SK-N-SH (cell line): ENCODE results near the gene ZSCAN9. TPM values are rescaled to one million over a fixed set of nuclear protein-coding genes. Genes with fewer than 3 reads are reported as not detected.
A peak's percentile ranks its signal among the peaks of the same experiment; 100 is the strongest.

Experiments
- CTCF ChIA-PET: fragments of 300-600, 350-600 bp; formaldehyde crosslinking; extraction: SDS; loops from one replicate; lab custom pipeline; 2021; lab: Yijun Ruan, JAX
- POLR2A ChIA-PET: fragments of 350-600 bp; sonication (Branson Sonifier 250); formaldehyde crosslinking; extraction: SDS; loops from one replicate; lab custom pipeline; 2020; ENCODE audit warnings: antibody characterized with exemption, inconsistent platforms; lab: Yijun Ruan, JAX
- DNase-seq: peaks from one replicate; pipeline ENCODE4 v3.0.0; 2012
- H2AFZ ChIP-seq: fragments of 200-600 bp; sonication (generic); 2 replicates; pipeline ENCODE4 v1.8.1; 2016; ENCODE audit warnings: antibody characterized with exemption, mild to moderate bottlenecking, low read depth
- H3F3A ChIP-seq: fragments of 200-600 bp; sonication (generic); replicated peaks from 2 replicates; pipeline ENCODE3; 2016; ENCODE audit warnings: antibody characterized with exemption, mild to moderate bottlenecking; ENCODE audit not compliant: insufficient read depth
- H3K27ac ChIP-seq, 2 experiments: fragments of 200-500 bp in 1 of 2; fragments of 200-600 bp in 1 of 2; sonication (Bioruptor generic) in 1 of 2; sonication (generic), shearing (Covaris generic) in 1 of 2; 2 replicates each; pipeline versions ENCODE4 v1.5.1 to v1.6.1; 2014 to 2016; ENCODE audit warnings: low read depth in 2 of 2, inconsistent platforms in 1 of 2, low read length in 1 of 2, mild to moderate bottlenecking in 1 of 2, mixed read lengths in 1 of 2
- H3K27me3 ChIP-seq: fragments of 200-600 bp; sonication (generic), shearing (Covaris generic); 2 replicates; pipeline ENCODE4 v1.6.1; 2016; ENCODE audit warnings: mixed run types; ENCODE audit not compliant: insufficient read depth
- H3K36me3 ChIP-seq, 2 experiments: fragments of 200-500 bp in 1 of 2; fragments of 200-600 bp in 1 of 2; sonication (Bioruptor generic) in 1 of 2; sonication (generic) in 1 of 2; replicated peaks in 1 of 2; 2 replicates each; pipeline versions ENCODE3 to v1.5.1; 2014 to 2016; ENCODE audit warnings: low read length in 1 of 2, mild to moderate bottlenecking in 1 of 2; ENCODE audit not compliant: insufficient read depth in 2 of 2, control insufficient read depth in 1 of 2
- H3K4me1 ChIP-seq, 2 experiments: fragments of 200-500 bp in 1 of 2; fragments of 200-600 bp in 1 of 2; sonication (Bioruptor generic) in 1 of 2; sonication (generic), shearing (Covaris generic) in 1 of 2; 2 replicates each; pipeline versions ENCODE4 v1.5.1 to v1.6.1; 2014 to 2016; ENCODE audit warnings: low read depth in 1 of 2, low read length in 1 of 2, mixed run types in 1 of 2; ENCODE audit not compliant: insufficient read depth in 2 of 2, control insufficient read depth in 1 of 2
- H3K4me2 ChIP-seq: fragments of 200-600 bp; sonication (generic), shearing (Covaris generic); 2 replicates; pipeline ENCODE4 v1.6.1; 2017; ENCODE audit warnings: mixed run types
- H3K4me3 ChIP-seq, 2 experiments: fragments of 200-500 bp in 1 of 2; fragments of 200-600 bp in 1 of 2; sonication (Bioruptor generic) in 1 of 2; sonication (generic), shearing (Covaris generic) in 1 of 2; 2 replicates each; pipeline versions ENCODE4 v1.5.1 to v1.8.1; 2014 to 2016; ENCODE audit warnings: low read depth in 2 of 2, inconsistent platforms in 1 of 2, low read length in 1 of 2, mild to moderate bottlenecking in 1 of 2, mixed read lengths in 1 of 2, moderate library complexity in 1 of 2
- H3K79me2 ChIP-seq: fragments of 200-600 bp; sonication (generic); 2 replicates; pipeline ENCODE4 v1.8.1; 2017; ENCODE audit warnings: mild to moderate bottlenecking; ENCODE audit not compliant: insufficient read depth
- H3K9ac ChIP-seq: fragments of 200-600 bp; sonication (generic); 2 replicates; pipeline ENCODE4 v1.6.1; 2017; ENCODE audit warnings: mixed run types
- H3K9me2 ChIP-seq: fragments of 200-600 bp; sonication (generic); 2 replicates; pipeline ENCODE4 v1.6.1; 2017; ENCODE audit warnings: mixed run types
- H3K9me3 ChIP-seq: fragments of 200-600 bp; sonication (generic); 2 replicates; pipeline ENCODE4 v1.6.1; 2017; ENCODE audit warnings: mixed run types, mild to moderate bottlenecking, moderate library complexity
- H4K20me1 ChIP-seq: fragments of 200-600 bp; sonication (generic); 2 replicates; pipeline ENCODE4 v1.6.1; 2017; ENCODE audit warnings: mild to moderate bottlenecking, mixed run types; ENCODE audit not compliant: insufficient read depth
- ELF1 ChIP-seq: IDR thresholded peaks from 2 replicates; pipeline ENCODE4 v1.4.0; 2012
- POLR2AphosphoS5 ChIP-seq: IDR thresholded peaks from 2 replicates; pipeline ENCODE4 v1.6.1; 2012; ENCODE audit warnings: low read depth, low read length
- WGBS: methylation state at CpG from one replicate; pipeline ENCODE4 v1.1.6; 2017; ENCODE audit warnings: low lambda C conversion rate; 5-methylcytosine and 5-hydroxymethylcytosine counted together
- polyA plus RNA-seq, 3 experiments: library from polyadenylated mRNA; depleted of rRNA; stranded (reverse); fragments of >200 nt; gene quantifications; 2 replicates each; pipeline ENCODE4 v1.2.3, GENCODE V29; 2012

Gene ZSCAN9
- polyA plus RNA-seq, 1 of the 3 experiments (the other 2 are of a cell fraction) = 13.7 TPM

DNA sequence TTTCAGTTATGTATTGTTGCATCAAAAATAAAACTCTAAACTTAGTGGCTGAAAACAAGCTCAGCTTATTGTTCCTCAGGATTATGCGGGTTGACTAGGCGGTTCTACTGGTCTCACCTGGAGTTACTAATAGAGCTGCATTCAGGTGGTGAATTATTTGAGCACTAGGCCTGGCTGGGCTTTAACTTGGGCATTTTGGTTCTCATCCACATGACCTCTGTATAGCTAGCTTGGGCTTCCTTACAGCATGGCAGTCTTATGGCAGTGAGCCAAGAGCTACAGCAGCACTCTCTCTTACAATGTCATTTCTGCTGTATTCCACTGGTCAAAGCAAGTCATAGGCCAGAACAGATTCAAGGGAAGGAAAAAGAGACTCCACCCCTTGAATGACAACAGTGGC, 57.9 kb downstream of the ZSCAN9 start:
- Histone ChIP-seq H4K20me1 (no peaks in the 10 kb centered on the region), H3K27me3 (no peaks in the 10 kb centered on the region), H3K79me2 (peaks cover 22% of the 10 kb centered on the region; the same call in 1 of the 2 replicates), H2AFZ (no peak overlapping the region), H3K36me3 (peaks cover 32 to 44% of the 10 kb centered on the region in 2 experiments), H3K9me2 (no peaks in the 10 kb centered on the region), H3K9me3 (no peaks in the 10 kb centered on the region), H3K4me1 (peaks cover 0 to 7% of the 10 kb centered on the region in 2 experiments; a peak in 2 of 4 replicates), H3K9ac (no peak overlapping the region), H3F3A (peaks cover 4% of the 10 kb centered on the region), H3K4me2 (no peak overlapping the region), H3K27ac (no peak overlapping the region), H3K4me3 (peak overlapping the region in 1 of 2 experiments; percentile 93; a peak in 1 of 4 replicates)
- ChIA-PET POLR2A (interaction anchor here (1.7 to 2.6 kb wide), 2 partner anchors 16 to 53 kb away, joined by 5 to 14 read pairs; partner anchors contain the start of genes ZSCAN26 and ZSCAN31), CTCF (interaction anchor here (0.9 to 1.2 kb wide), 2 partner anchors 65 to 73 kb away, joined by 3 to 4 read pairs; no protein-coding TSS in a partner anchor)
- DNase-seq = no peak
- 100% methylated on average over 2 of the region's 2 CpGs for WGBS
- TF ChIP-seq ELF1 (no peak), POLR2AphosphoS5 (no peak)

Other genes starting within 250 kb of the ZSCAN9 start
- gene ZNF165, start 144.7 kb upstream of the ZSCAN9 start, polyA plus RNA-seq (2012; rRNA removed) = 0.21 and 0.25 TPM in 2 replicates
- gene ZSCAN16, start 100.7 kb upstream of the ZSCAN9 start, polyA plus RNA-seq (2012; rRNA removed) = 3.7 and 6.2 TPM in 2 replicates
- gene ZKSCAN8, start 83.4 kb upstream of the ZSCAN9 start, polyA plus RNA-seq (2012; rRNA removed) = 4.3 and 5.8 TPM in 2 replicates
- gene ZKSCAN4, start 27.0 kb downstream of the ZSCAN9 start, polyA plus RNA-seq (2012; rRNA removed) = 2.9 and 3.5 TPM in 2 replicates
- not detected in 2 replicates for gene NKAPL, start 34.0 kb downstream of the ZSCAN9 start, polyA plus RNA-seq (2012; rRNA removed)
- 11.0 and 14.0 TPM in 2 replicates for gene ZSCAN26, start 41.9 kb downstream of the ZSCAN9 start, polyA plus RNA-seq (2012; rRNA removed)
- gene PGBD1, start 56.3 kb downstream of the ZSCAN9 start, polyA plus RNA-seq (2012; rRNA removed) = 2.5 and 2.7 TPM in 2 replicates
- 1.9 and 2.1 TPM in 2 replicates for gene ZSCAN31, start 110.9 kb downstream of the ZSCAN9 start, polyA plus RNA-seq (2012; rRNA removed)
- 2.6 and 3.0 TPM in 2 replicates for gene ZKSCAN3, start 124.7 kb downstream of the ZSCAN9 start, polyA plus RNA-seq (2012; rRNA removed)
- gene ZSCAN12, start 174.5 kb downstream of the ZSCAN9 start, polyA plus RNA-seq (2012; rRNA removed) = 1.6 and 2.5 TPM in 2 replicates
- gene ZSCAN23, start 218.2 kb downstream of the ZSCAN9 start, polyA plus RNA-seq (2012; rRNA removed) = 2.0 and 2.1 TPM in 2 replicates